GM12878 (cell line): ENCODE results near the gene SHISA9. TPM values are rescaled to one million over a fixed set of nuclear protein-coding genes. Genes with fewer than 3 reads are reported as not detected.

Source experiments
- ATAC-seq: fragments of 200-7000 bp; cut with Tn5 transposase; 3 replicates; pipeline ENCODE4 v1.9.1; 2020; ENCODE audit warnings: mild to moderate bottlenecking, moderate library complexity
- BruUV-seq: library from RNA; stranded (reverse); fragments of 400-500 nt; replicated peaks from 2 replicates; lab custom pipeline; 2021; lab: Mats Ljungman, UMichigan
- CTCF ChIA-PET: fragments of 300-600 bp; sonication (Branson Sonifier 250); formaldehyde crosslinking; extraction: SDS; loops from one replicate; lab custom pipeline; 2021; ENCODE audit warnings: inconsistent platforms; lab: Yijun Ruan, JAX
- POLR2A ChIA-PET: fragments of 350-600 bp; formaldehyde crosslinking; extraction: SDS; loops from one replicate; lab custom pipeline; 2021; ENCODE audit warnings: inconsistent platforms; lab: Charles Lee
- RAD21 ChIA-PET: fragments of 300-600 bp; sonication (Branson Sonifier 250); formaldehyde crosslinking; loops from one replicate; lab custom pipeline; 2023; ENCODE audit warnings: antibody characterized with exemption; ENCODE audit not compliant: unreplicated experiment; lab: Charles Lee
- SMC1A ChIA-PET: fragments of 300-600 bp; sonication (Branson Sonifier 250); formaldehyde crosslinking; loops from one replicate; lab custom pipeline; 2023; ENCODE audit not compliant: unreplicated experiment, uncharacterized antibody; lab: Charles Lee
- DNase-seq: peaks from one replicate; pipeline ENCODE4 v3.0.0-alpha.2; 2011; ENCODE audit warnings: low read depth, low spot score
- FAIRE-seq: peaks from 3 replicates; lab custom pipeline; 2011; peaks lifted over from hg19 to GRCh38; lab: Jason Lieb, UNC
- H2AFZ ChIP-seq: 2 replicates; pipeline ENCODE4 v1.6.0; 2011; ENCODE audit warnings: low read depth, low read length, control low read depth; ENCODE audit not compliant: control insufficient read depth
- H3K27ac ChIP-seq: 2 replicates; pipeline ENCODE4 v1.5.1; 2011; ENCODE audit warnings: control low read depth; ENCODE audit not compliant: control insufficient read depth, insufficient read depth
- H3K27me3 ChIP-seq, 2 experiments: replicated peaks in 1 of 2; 2 replicates each; pipeline versions ENCODE4 v1.6.0 to v1.6.1; 2011; ENCODE audit warnings: low read length in 1 of 2; ENCODE audit not compliant: control insufficient read depth in 2 of 2, insufficient read depth in 2 of 2
- H3K36me3 ChIP-seq, 2 experiments: 2 replicates each; pipeline ENCODE4 v1.5.1; 2011; ENCODE audit warnings: low read length in 1 of 2; ENCODE audit not compliant: control insufficient read depth in 2 of 2, insufficient read depth in 2 of 2
- H3K4me1 ChIP-seq: 2 replicates; pipeline ENCODE4 v1.6.1; 2011; ENCODE audit warnings: mild to moderate bottlenecking, low read length, moderate library complexity, mixed read lengths; ENCODE audit not compliant: control insufficient read depth, insufficient read depth
- H3K4me2 ChIP-seq: 2 replicates; pipeline ENCODE4 v1.6.0; 2011; ENCODE audit warnings: control low read depth; ENCODE audit not compliant: control insufficient read depth, insufficient read depth
- H3K4me3 ChIP-seq: fragments of 200-600 bp; sonication (generic); 2 replicates; pipeline ENCODE4 v1.5.1; 2016
- H3K79me2 ChIP-seq: 2 replicates; pipeline ENCODE4 v1.6.0; 2011; ENCODE audit warnings: low read length; ENCODE audit not compliant: control insufficient read depth, insufficient read depth
- H3K9ac ChIP-seq: 2 replicates; pipeline ENCODE4 v1.8.0; 2011; ENCODE audit warnings: low read length, control low read depth, mixed read lengths; ENCODE audit not compliant: control insufficient read depth, insufficient read depth
- H3K9me3 ChIP-seq: replicated peaks from 3 replicates; pipeline ENCODE4 v1.5.1; 2011; ENCODE audit warnings: mild to moderate bottlenecking, low read length; ENCODE audit not compliant: control insufficient read depth, insufficient read depth
- H4K20me1 ChIP-seq: 2 replicates; pipeline ENCODE4 v1.6.0; 2011; ENCODE audit not compliant: control insufficient read depth, insufficient read depth
- BCL3 ChIP-seq: IDR thresholded peaks from 2 replicates; pipeline ENCODE4 v1.6.1; 2011; ENCODE audit warnings: borderline replicate concordance, low read depth, mild to moderate bottlenecking, moderate library complexity, low read length; ENCODE audit not compliant: insufficient read depth, poor library complexity, severe bottlenecking
- BRCA1 ChIP-seq: IDR thresholded peaks from 2 replicates; pipeline ENCODE4 v1.6.1; 2011; ENCODE audit warnings: low read depth, low read length, improper control_type of control experiment
- CEBPB ChIP-seq, 2 experiments: fragments of 150-350 bp in 1 of 2; IDR thresholded peaks; 2 replicates each; pipeline ENCODE4 v1.6.1; 2012 to 2014; ENCODE audit warnings: low read depth in 2 of 2, low read length in 2 of 2, borderline replicate concordance in 1 of 2, inconsistent platforms in 1 of 2
- EGR1 ChIP-seq, 2 experiments: IDR thresholded peaks; 1 replicate in 1 of 2; 2 replicates in 1 of 2; pipeline ENCODE4 v1.6.1; 2011 to 2012; ENCODE audit warnings: low read depth in 2 of 2, low read length in 2 of 2, borderline replicate concordance in 1 of 2, mild to moderate bottlenecking in 1 of 2, moderate library complexity in 1 of 2
- FOXM1 ChIP-seq: IDR thresholded peaks from 2 replicates; pipeline ENCODE4 v1.6.1; 2012; ENCODE audit warnings: low read depth, mild to moderate bottlenecking, inconsistent platforms, low read length, moderate library complexity
- HCFC1 ChIP-seq: fragments of 150-350 bp; IDR thresholded peaks from 2 replicates; pipeline ENCODE4 v1.6.1; 2014; ENCODE audit warnings: low read length
- HDGF ChIP-seq: fragments of 450-650 bp; IDR thresholded peaks from 2 replicates; pipeline ENCODE4 v1.6.1; 2016; ENCODE audit warnings: antibody characterized with exemption
- MXI1 ChIP-seq: fragments of 150-350 bp; IDR thresholded peaks from 2 replicates; pipeline ENCODE4 v1.6.1; 2011; ENCODE audit warnings: low read depth, mild to moderate bottlenecking, inconsistent platforms, low read length, improper control_type of control experiment
- NFYB ChIP-seq: IDR thresholded peaks from 2 replicates; pipeline ENCODE4 v1.6.1; 2011; ENCODE audit warnings: low read depth, mild to moderate bottlenecking, low read length, improper control_type of control experiment, moderate library complexity; ENCODE audit not compliant: insufficient read depth
- PAX8 ChIP-seq: fragments of 450-650 bp; IDR thresholded peaks from 2 replicates; pipeline ENCODE4 v1.6.1; 2017; ENCODE audit warnings: mild to moderate bottlenecking, moderate library complexity
- PKNOX1 ChIP-seq: fragments of 450-650 bp; IDR thresholded peaks from 2 replicates; pipeline ENCODE4 v1.6.1; 2016; ENCODE audit warnings: mild to moderate bottlenecking
- RAD21 ChIP-seq: IDR thresholded peaks from 2 replicates; pipeline ENCODE4 v1.6.1; 2011; ENCODE audit warnings: mild to moderate bottlenecking, low read depth, low read length, moderate library complexity; ENCODE audit not compliant: insufficient read depth
- RBBP5 ChIP-seq: fragments of 200-600 bp; sonication (generic); conservative IDR thresholded peaks from 2 replicates; pipeline ENCODE4 v1.6.1; 2016
- RUNX3 ChIP-seq: IDR thresholded peaks from 2 replicates; pipeline ENCODE4 v1.6.1; 2012; ENCODE audit warnings: low read length, inconsistent platforms
- TCF7 ChIP-seq: IDR thresholded peaks from 2 replicates; pipeline ENCODE4 v1.6.1; 2014; ENCODE audit warnings: antibody characterized with exemption, borderline replicate concordance
- ZZZ3 ChIP-seq: IDR thresholded peaks from 2 replicates; pipeline ENCODE4 v1.6.1; 2011; ENCODE audit warnings: low read depth; ENCODE audit not compliant: control insufficient read depth, insufficient read length
- WGBS: methylation state at CpG from one replicate; pipeline ENCODE4 v1.1.6; 2016; ENCODE audit warnings: low lambda C conversion rate; ENCODE audit not compliant: insufficient replicate concordance, insufficient coverage; ENCODE audit errors: missing lambda C conversion rate; 5-methylcytosine and 5-hydroxymethylcytosine counted together
- in situ Hi-C: fragments of 300-500 bp; cut with MboI; formaldehyde crosslinking; loops from 9 replicates; pipeline ENCODE4 v1.14.3; 2018; ENCODE audit warnings: mixed read lengths
- intact Hi-C: fragments of 100-400 bp; cut with micrococcal nuclease; formaldehyde crosslinking; loops from one replicate; pipeline ENCODE4 v1.14.2; 2022; ENCODE audit not compliant: unreplicated experiment
- polyA plus RNA-seq, 11 experiments: library from polyadenylated mRNA; depleted of rRNA in 4 of 11; unstranded in 6 of 11; stranded (reverse) in 5 of 11; fragments of >200 nt; fragmentation: Nextera tagmentation in 4 of 11; fragmentation: Illumina TruSeq in 1 of 11; extraction: Ambion mirVana in 4 of 11; extraction: Trizol in 1 of 11; gene quantifications; 1 replicate in 1 of 11; 2 replicates in 10 of 11; pipeline versions ENCODE4 v1.2.1 to v1.2.3, GENCODE V29; 2011 to 2016; ENCODE audit warnings: inconsistent platforms in 2 of 11, missing spikeins in 2 of 11, low read depth in 1 of 11
- total RNA-seq, 4 experiments: library from RNA; depleted of rRNA in 3 of 4; stranded (reverse); fragments of >200 nt in 3 of 4; fragmentation: Illumina TruSeq in 1 of 4; extraction: Trizol in 1 of 4; gene quantifications; 2 replicates each; pipeline versions ENCODE4 v1.2.1 to v1.2.3, GENCODE V29; 2013 to 2021

The SHISA9 gene
- total and polyA plus RNA-seq, 10 of the 15 experiments (the other 5 are each of a cell fraction or from before 2014, with no cell fraction given), result 0.03 to 25.5 (median 0.07) TPM

- no peaks in the 10 kb centered on the region for H3K4me1 ChIP-seq
- in situ Hi-C loops (no loop called here), intact Hi-C loops (no loop called here)
- TF ChIP-seq HDGF (no peak), TCF7 (no peak), RAD21 (0 out of 2 replicates have a peak, but pooled peaks have one; percentile 23), RBBP5 (no peak)
- no TSS peak for BruUV-seq
- no peak overlapping the region for H3K9ac ChIP-seq
- ChIA-PET SMC1A (interaction anchor here (0.6 to 1.9 kb wide), 5 partner anchors 10 to 288 kb away, joined by 3 to 7 read pairs (median 4); no protein-coding TSS in a partner anchor), RAD21 (interaction anchor here (1.1 to 1.6 kb wide), 2 partner anchors 9 to 177 kb away, joined by 3 to 4 read pairs; no protein-coding TSS in a partner anchor), CTCF (interaction anchor here (0.8 kb wide), 2 partner anchors 130 to 205 kb away, joined by 3 read pairs; no protein-coding TSS in a partner anchor), POLR2A (no interaction called here)
- FAIRE-seq, result no peak
- peak; percentile 46; the same call in 2 of the 3 replicates for ATAC-seq
- no peak overlapping the region for H2AFZ ChIP-seq
- WGBS, result 25% methylated on average over 5 of the region's 5 CpGs
- H3K4me3 ChIP-seq, result no peak overlapping the region
- no peaks in the 10 kb centered on the region for H3K36me3 ChIP-seq
- no peak for DNase-seq
- H3K27me3 ChIP-seq, result no peaks in the 10 kb centered on the region
- H3K27ac ChIP-seq, result no peak overlapping the region
- no peaks in the 10 kb centered on the region for H3K79me2 ChIP-seq
- no peaks in the 10 kb centered on the region for H3K9me3 ChIP-seq
- H4K20me1 ChIP-seq, result no peaks in the 10 kb centered on the region
- H3K4me2 ChIP-seq, result no peak overlapping the region
These were observed 285.4 kb downstream of the SHISA9 start for GRCh38 chr16:13186813-13187212.

- H3K4me2 ChIP-seq, result no peak overlapping the region
- POLR2A ChIA-PET, result no interaction called here
- CTCF ChIA-PET, result interaction anchor here (1.2 kb wide), 1 partner anchor 10 kb away, joined by 3 read pairs; no protein-coding TSS in a partner anchor
- RAD21 ChIA-PET, result interaction anchor here (1.0 to 1.5 kb wide), 3 partner anchors 108 to 292 kb away, joined by 3 to 4 read pairs (median 3); no protein-coding TSS in a partner anchor
- no peak for DNase-seq
- H3K9ac ChIP-seq, result no peak overlapping the region
- in situ Hi-C loops, result no loop called here
- no peak overlapping the region for H2AFZ ChIP-seq
- no peaks in the 10 kb centered on the region for H3K27me3 ChIP-seq
- H3K4me3 ChIP-seq, result no peak overlapping the region
- no peak for FAIRE-seq
- no peaks in the 10 kb centered on the region for H3K79me2 ChIP-seq
- no peaks in the 10 kb centered on the region for H3K4me1 ChIP-seq
- intact Hi-C loops, result no loop called here
- BruUV-seq, result no TSS peak
- H3K27ac ChIP-seq, result no peak overlapping the region
- no peaks in the 10 kb centered on the region for H3K36me3 ChIP-seq
- WGBS, result 31% methylated on average over 7 of the region's 7 CpGs
- no peaks in the 10 kb centered on the region for H3K9me3 ChIP-seq
- no peaks in the 10 kb centered on the region for H4K20me1 ChIP-seq
- no peak for ATAC-seq
- SMC1A ChIA-PET, result interaction anchor here (0.6 to 1.3 kb wide), 2 partner anchors 114 to 220 kb away, joined by 3 read pairs; no protein-coding TSS in a partner anchor
- no peak for TF ChIP-seq MXI1
- TF ChIP-seq EGR1 (IDR thresholded peaks at IDR 0.05; ENCODE audit: borderline replicate concordance in 1 of 2, low read depth in 2 of 2, low read length in 2 of 2), result no peak
- TF ChIP-seq ZZZ3, result no peak
- no peak for TF ChIP-seq PAX8
- TF ChIP-seq CEBPB (IDR thresholded peaks at IDR 0.05; ENCODE audit: borderline replicate concordance in 1 of 2, low read depth in 2 of 2, low read length in 2 of 2), result no peak
- TF ChIP-seq PKNOX1, result no peak
- TF ChIP-seq FOXM1, result no peak
- TF ChIP-seq HCFC1, result no peak
- no peak for TF ChIP-seq BRCA1
- TF ChIP-seq NFYB, result no peak
- TF ChIP-seq BCL3, result no peak
- TF ChIP-seq RUNX3, result no peak
These were observed 287.9 kb downstream of the SHISA9 start for GRCh38 chr16:13189250-13189649.
